Upper lobe of right lung (tissue), 1 donor: ENCODE measurements around the gene DNAJA2. TPM values are rescaled to one million over a fixed set of nuclear protein-coding genes. Genes with fewer than 3 reads are reported as not detected.

Source experiments
- ATAC-seq: fragments of 200-7000 bp; cut with Tn5 transposase; one replicate; pipeline ENCODE4 v1.9.1; 2020; ENCODE audit warnings: mild to moderate bottlenecking, moderate library complexity
- DNase-seq: peaks from one replicate; pipeline ENCODE4 v3.0.0-alpha.2; 2020
- H3K27ac ChIP-seq: fragments of 200-600 bp; one replicate; pipeline ENCODE4 v1.8.0; 2022
- H3K27me3 ChIP-seq: fragments of 200-600 bp; one replicate; pipeline ENCODE4 v1.8.0; 2022; ENCODE audit warnings: mild to moderate bottlenecking
- H3K36me3 ChIP-seq: fragments of 200-600 bp; one replicate; pipeline ENCODE4 v1.8.0; 2022
- H3K4me1 ChIP-seq: fragments of 200-600 bp; one replicate; pipeline ENCODE4 v1.8.0; 2022
- H3K4me3 ChIP-seq: fragments of 200-600 bp; one replicate; pipeline ENCODE4 v1.8.0; 2022; ENCODE audit warnings: mild to moderate bottlenecking
- H3K9me3 ChIP-seq: fragments of 200-600 bp; one replicate; pipeline ENCODE4 v1.8.0; 2022
- intact Hi-C: fragments of 100-400 bp; cut with DNase I; formaldehyde crosslinking; loops from one replicate; pipeline ENCODE4 v1.11.0; 2022
- total RNA-seq: library from RNA; stranded (reverse); fragmentation: NEBNext Ultra II Directional; extraction: Animal tissue kit (Norgen Biotek cat#: 25700); gene quantifications from one replicate; pipeline ENCODE4 v1.2.1, GENCODE V29; 2021
- TF ChIP-seq, protein P1 (sequence below): fragments of 200-600 bp; IDR thresholded peaks from one replicate; pipeline ENCODE4 v1.8.0; 2022; ENCODE audit warnings: antibody characterized with exemption
- donor health status: DM: no; HTN: yes; CAD: no; lungs with severe emphysema.

The DNAJA2 gene
- total RNA-seq, 1 donor from 2014 or later: 43.4 TPM

- TF ChIP-seq, protein P1, sequence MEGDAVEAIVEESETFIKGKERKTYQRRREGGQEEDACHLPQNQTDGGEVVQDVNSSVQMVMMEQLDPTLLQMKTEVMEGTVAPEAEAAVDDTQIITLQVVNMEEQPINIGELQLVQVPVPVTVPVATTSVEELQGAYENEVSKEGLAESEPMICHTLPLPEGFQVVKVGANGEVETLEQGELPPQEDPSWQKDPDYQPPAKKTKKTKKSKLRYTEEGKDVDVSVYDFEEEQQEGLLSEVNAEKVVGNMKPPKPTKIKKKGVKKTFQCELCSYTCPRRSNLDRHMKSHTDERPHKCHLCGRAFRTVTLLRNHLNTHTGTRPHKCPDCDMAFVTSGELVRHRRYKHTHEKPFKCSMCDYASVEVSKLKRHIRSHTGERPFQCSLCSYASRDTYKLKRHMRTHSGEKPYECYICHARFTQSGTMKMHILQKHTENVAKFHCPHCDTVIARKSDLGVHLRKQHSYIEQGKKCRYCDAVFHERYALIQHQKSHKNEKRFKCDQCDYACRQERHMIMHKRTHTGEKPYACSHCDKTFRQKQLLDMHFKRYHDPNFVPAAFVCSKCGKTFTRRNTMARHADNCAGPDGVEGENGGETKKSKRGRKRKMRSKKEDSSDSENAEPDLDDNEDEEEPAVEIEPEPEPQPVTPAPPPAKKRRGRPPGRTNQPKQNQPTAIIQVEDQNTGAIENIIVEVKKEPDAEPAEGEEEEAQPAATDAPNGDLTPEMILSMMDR: no peak
- DNase-seq: no peak
- intact Hi-C loops: no loop called here
- H3K4me1 ChIP-seq: no peaks in the 10 kb centered on the region
- ATAC-seq: no peak
- H3K27me3 ChIP-seq: no peaks in the 10 kb centered on the region
- H3K27ac ChIP-seq: no peak overlapping the region
- H3K4me3 ChIP-seq: no peak overlapping the region
- H3K36me3 ChIP-seq: no peaks in the 10 kb centered on the region
- no peaks in the 10 kb centered on the region for H3K9me3 ChIP-seq
These were observed 55.1 kb downstream of the DNAJA2 start for GRCh38 chr16:46918400-46918799.

DNA sequence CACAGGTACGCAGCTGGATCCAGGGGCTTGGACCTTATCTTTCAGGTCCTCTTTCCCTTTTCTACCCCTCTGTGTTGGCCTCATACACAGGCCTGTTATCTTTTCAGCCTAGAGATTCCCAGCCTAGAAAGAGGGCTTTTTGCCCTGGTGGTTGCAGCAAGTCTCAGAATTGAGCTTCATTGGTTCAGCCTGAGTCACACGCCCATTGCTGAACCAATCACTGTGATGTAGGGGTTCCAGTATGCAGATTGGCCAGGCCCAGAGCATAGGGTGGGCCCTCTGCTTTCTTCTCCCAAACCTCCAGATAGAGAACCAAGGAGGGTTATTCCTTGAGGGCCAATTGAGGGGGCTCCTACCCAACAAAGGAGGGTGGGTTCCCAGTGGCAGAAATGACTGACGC is 56.5 kb downstream of the DNAJA2 start:
- Histone ChIP-seq H3K27ac (no peak overlapping the region), H3K36me3 (no peaks in the 10 kb centered on the region), H3K4me1 (no peaks in the 10 kb centered on the region), H3K9me3 (no peaks in the 10 kb centered on the region), H3K4me3 (no peak overlapping the region), H3K27me3 (no peaks in the 10 kb centered on the region)
- DNase-seq (no peak), ATAC-seq (no peak)
- TF ChIP-seq, protein P1: no peak
- intact Hi-C loops: no loop called here

DNA sequence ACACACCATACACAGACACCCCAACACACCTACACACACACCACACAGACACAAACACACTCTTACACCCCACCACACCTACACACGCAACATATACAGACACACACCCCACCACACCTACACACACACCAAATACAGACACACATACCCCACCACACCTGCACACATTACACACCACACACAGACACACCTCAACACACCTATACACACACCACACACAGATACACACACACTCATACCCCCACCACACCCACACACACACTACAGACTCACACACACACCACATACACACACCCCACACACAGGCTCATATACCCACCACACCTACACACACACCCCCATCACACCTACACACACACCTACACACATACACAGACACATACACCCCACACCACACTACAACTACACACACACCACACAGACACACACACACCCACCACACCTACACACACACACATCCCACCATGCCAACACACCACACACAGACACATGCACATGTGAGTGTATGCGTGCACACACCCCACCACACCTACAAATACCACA is 57.9 kb downstream of the DNAJA2 start:
- TF ChIP-seq, protein P1: no peak
- no peaks in the 10 kb centered on the region for H3K36me3 ChIP-seq
- H3K27me3 ChIP-seq: no peaks in the 10 kb centered on the region
- no peaks in the 10 kb centered on the region for H3K4me1 ChIP-seq
- H3K9me3 ChIP-seq: no peaks in the 10 kb centered on the region
- ATAC-seq: no peak
- intact Hi-C loops: no loop called here
- no peak for DNase-seq
- H3K4me3 ChIP-seq: no peak overlapping the region
- H3K27ac ChIP-seq: no peak overlapping the region

DNA sequence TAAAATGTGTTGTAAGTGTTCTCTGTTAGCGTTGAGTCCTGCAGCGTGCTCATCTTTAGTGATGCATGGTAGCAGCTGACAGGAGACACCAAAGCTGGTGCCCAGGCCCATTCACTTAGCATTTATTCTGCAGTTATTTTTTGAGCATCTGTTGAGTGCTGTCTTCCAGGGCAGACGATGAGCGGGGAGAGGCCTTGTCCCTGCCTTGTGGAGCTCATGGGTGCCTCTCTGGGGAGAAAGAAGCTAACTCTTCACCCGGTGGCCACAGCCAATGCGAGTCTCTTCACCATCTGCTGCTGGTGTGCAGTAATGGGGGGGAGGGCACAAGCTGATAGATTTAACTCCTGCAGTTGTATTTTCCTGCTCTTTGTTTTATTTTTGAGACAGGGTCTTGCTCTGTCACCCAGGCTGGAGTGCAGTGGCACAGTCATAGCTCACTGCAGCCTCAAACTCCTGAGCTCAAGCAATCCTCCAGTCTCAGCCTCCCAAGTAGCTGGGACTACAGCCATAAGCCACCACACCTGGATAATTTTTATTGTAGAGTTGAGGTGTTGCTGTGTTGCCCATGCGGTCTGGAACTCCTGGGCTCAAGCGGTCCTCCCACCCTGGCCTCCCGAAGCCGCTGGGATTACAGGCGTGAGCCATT is 58.8 kb downstream of the DNAJA2 start:
- no peak overlapping the region for H3K27ac ChIP-seq
- no peaks in the 10 kb centered on the region for H3K36me3 ChIP-seq

DNA sequence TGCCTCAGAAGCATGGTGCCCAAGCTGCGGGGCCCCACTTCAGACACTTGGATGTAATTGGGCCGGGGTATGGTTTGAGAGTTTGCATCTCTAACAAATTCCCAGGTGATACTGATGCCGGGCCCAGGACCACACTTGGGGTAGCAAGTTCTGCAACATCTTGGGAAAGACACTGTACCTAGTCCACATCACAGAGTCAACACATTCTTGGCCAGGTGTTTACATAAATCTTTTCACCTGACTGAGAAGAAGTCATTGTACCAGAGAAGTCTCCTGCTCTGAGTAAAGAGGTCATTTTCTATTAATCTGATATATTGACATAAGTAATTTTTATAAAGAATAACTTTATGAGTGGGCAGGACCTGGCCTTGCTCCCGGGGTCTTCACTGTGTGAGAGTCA is 61.8 kb downstream of the DNAJA2 start:
- DNase-seq (no peak), ATAC-seq (no peak)
- H3K27ac ChIP-seq: no peak overlapping the region
- TF ChIP-seq, protein P1: no peak
- no peaks in the 10 kb centered on the region for H3K9me3 ChIP-seq
- no peaks in the 10 kb centered on the region for H3K27me3 ChIP-seq
- H3K36me3 ChIP-seq: no peaks in the 10 kb centered on the region
- H3K4me3 ChIP-seq: no peak overlapping the region
- no peaks in the 10 kb centered on the region for H3K4me1 ChIP-seq
- intact Hi-C loops: no loop called here

More for the DNA sequence above, 58.8 kb downstream of the DNAJA2 start:
- TF ChIP-seq, protein P1: no peak
- Histone ChIP-seq H3K27me3 (no peaks in the 10 kb centered on the region), H3K4me1 (no peaks in the 10 kb centered on the region), H3K9me3 (no peaks in the 10 kb centered on the region), H3K4me3 (no peak overlapping the region)
- no peak for DNase-seq
- intact Hi-C loops: no loop called here
- ATAC-seq: no peak
